HEK293 (cell line): ENCODE results near the gene CALHM1.

Experiments
- FEZF1 ChIP-seq: fragments of 450-650 bp; formaldehyde crosslinking; IDR thresholded peaks from 2 replicates; pipeline ENCODE4 v1.5.1; 2016; ENCODE audit warnings: missing biosample characterization, missing genetic modification characterization
- HOXC10 ChIP-seq: sonication (generic); formaldehyde crosslinking; IDR thresholded peaks from 2 replicates; pipeline ENCODE4 v1.8.1; 2023; ENCODE audit warnings: mild to moderate bottlenecking, missing genetic modification reagents
- HOXD13 ChIP-seq: sonication (generic); formaldehyde crosslinking; IDR thresholded peaks from 2 replicates; pipeline ENCODE4 v1.8.0; 2022; ENCODE audit warnings: missing genetic modification reagents, borderline replicate concordance
- YY2 ChIP-seq: fragments of 450-650 bp; formaldehyde crosslinking; IDR thresholded peaks from 2 replicates; pipeline ENCODE4 v1.5.1; 2016; ENCODE audit warnings: missing biosample characterization, missing genetic modification characterization
- ZBTB21 ChIP-seq: fragments of 450-650 bp; formaldehyde crosslinking; IDR thresholded peaks from 2 replicates; pipeline ENCODE4 v1.5.1; 2017; ENCODE audit warnings: missing biosample characterization, missing genetic modification characterization
- ZNF121 ChIP-seq: fragments of 450-650 bp; formaldehyde crosslinking; IDR thresholded peaks from 2 replicates; pipeline ENCODE4 v1.5.1; 2016; ENCODE audit warnings: missing biosample characterization, missing genetic modification characterization
- ZNF132 ChIP-seq: fragments of 450-650 bp; formaldehyde crosslinking; IDR thresholded peaks from 2 replicates; pipeline ENCODE4 v1.5.1; 2017; ENCODE audit warnings: missing biosample characterization, missing genetic modification characterization, borderline replicate concordance
- ZNF202 ChIP-seq: fragments of 450-650 bp; formaldehyde crosslinking; IDR thresholded peaks from 2 replicates; pipeline ENCODE4 v1.5.1; 2016; ENCODE audit warnings: missing biosample characterization, missing genetic modification characterization, borderline replicate concordance
- ZNF266 ChIP-seq: fragments of 450-650 bp; formaldehyde crosslinking; IDR thresholded peaks from 2 replicates; pipeline ENCODE4 v1.5.1; 2016; ENCODE audit warnings: missing biosample characterization, missing genetic modification characterization, low read depth
- ZNF335 ChIP-seq: fragments of 450-650 bp; formaldehyde crosslinking; conservative IDR thresholded peaks from 2 replicates; pipeline ENCODE4 v1.5.1; 2016; ENCODE audit warnings: missing biosample characterization, missing genetic modification characterization
- ZNF558 ChIP-seq: fragments of 450-650 bp; formaldehyde crosslinking; IDR thresholded peaks from 2 replicates; pipeline ENCODE4 v1.5.1; 2016; ENCODE audit warnings: missing biosample characterization, missing genetic modification characterization
- ZNF629 ChIP-seq: fragments of 450-650 bp; formaldehyde crosslinking; IDR thresholded peaks from 2 replicates; pipeline ENCODE4 v1.5.1; 2017; ENCODE audit warnings: missing biosample characterization, missing genetic modification characterization
- ZNF777 ChIP-seq: fragments of 450-650 bp; formaldehyde crosslinking; IDR thresholded peaks from 2 replicates; pipeline ENCODE4 v1.5.1; 2017; ENCODE audit warnings: missing biosample characterization, missing genetic modification characterization, borderline replicate concordance
- TF ChIP-seq, protein P1 (sequence below): fragments of 450-650 bp; formaldehyde crosslinking; optimal IDR thresholded peaks from 2 replicates; pipeline ENCODE3; 2016; ENCODE audit warnings: missing biosample characterization, mild to moderate bottlenecking, missing genetic modification characterization
- TF ChIP-seq, protein P2 (sequence below): fragments of 450-650 bp; formaldehyde crosslinking; IDR thresholded peaks from 2 replicates; pipeline ENCODE4 v1.5.1; 2016; ENCODE audit warnings: missing biosample characterization, missing genetic modification characterization, borderline replicate concordance
- TF ChIP-seq, protein P3 (sequence below): fragments of 450-650 bp; formaldehyde crosslinking; IDR thresholded peaks from 2 replicates; pipeline ENCODE4 v1.5.1; 2016; ENCODE audit warnings: missing biosample characterization, missing genetic modification characterization
- TF ChIP-seq, protein P4 (sequence below): fragments of 450-650 bp; formaldehyde crosslinking; IDR thresholded peaks from 2 replicates; pipeline ENCODE4 v1.5.1; 2017; ENCODE audit warnings: missing biosample characterization, missing genetic modification characterization
- TF ChIP-seq, protein P5 (sequence below): fragments of 450-650 bp; formaldehyde crosslinking; IDR thresholded peaks from 2 replicates; pipeline ENCODE4 v1.5.1; 2017; ENCODE audit warnings: missing biosample characterization, missing genetic modification characterization
- TF ChIP-seq, protein P6 (sequence below): fragments of 450-650 bp; formaldehyde crosslinking; IDR thresholded peaks from 2 replicates; pipeline ENCODE4 v1.5.1; 2016; ENCODE audit warnings: missing biosample characterization, missing genetic modification characterization
- TF ChIP-seq, protein P7 (sequence below): fragments of 450-650 bp; formaldehyde crosslinking; IDR thresholded peaks from 2 replicates; pipeline ENCODE4 v1.5.1; 2016; ENCODE audit warnings: missing biosample characterization, missing genetic modification characterization
- TF ChIP-seq, protein P8 (sequence below): fragments of 450-650 bp; formaldehyde crosslinking; IDR thresholded peaks from 2 replicates; pipeline ENCODE4 v1.5.1; 2016; ENCODE audit warnings: missing biosample characterization, missing genetic modification characterization

Gene CALHM1

DNA sequence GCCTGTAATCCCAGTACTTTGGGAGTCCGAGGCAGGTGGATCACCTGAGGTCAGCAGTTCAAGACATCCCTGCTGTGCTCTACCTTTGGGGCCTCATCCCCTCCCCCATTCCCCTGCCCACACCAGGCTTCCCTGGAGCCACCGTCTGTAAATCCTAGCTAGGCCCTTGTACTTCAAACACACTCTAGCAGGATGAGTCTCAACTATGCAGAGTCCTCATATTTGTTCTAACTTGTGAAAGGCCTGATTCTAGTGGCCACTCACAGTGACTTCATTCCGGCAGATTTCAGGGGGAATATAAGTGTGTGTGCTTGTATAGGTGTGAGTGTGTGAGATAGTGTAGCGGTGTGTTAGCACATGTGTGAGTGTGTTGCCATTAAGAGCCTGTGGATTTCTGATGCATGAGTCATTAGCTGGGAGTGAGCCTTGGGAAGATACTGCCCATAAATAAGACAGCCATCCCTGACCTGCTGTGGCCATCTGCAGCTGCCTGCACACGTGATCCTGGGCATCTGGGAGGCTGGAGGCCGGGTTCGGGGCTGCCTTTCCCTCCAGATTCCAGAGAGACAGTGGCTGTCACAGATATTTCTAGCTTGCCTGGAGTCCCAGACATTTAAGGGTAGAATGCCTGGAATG is 33.1 kb upstream of the CALHM1 start (continued):
- 0 out of 2 replicates have a peak, but pooled peaks have one; percentile 47 for TF ChIP-seq HOXD13
- TF ChIP-seq ZNF558 (tag by site-specific recombination) = 0 out of 2 replicates have a peak, but pooled peaks have one; percentile 33
- TF ChIP-seq, protein P1, sequence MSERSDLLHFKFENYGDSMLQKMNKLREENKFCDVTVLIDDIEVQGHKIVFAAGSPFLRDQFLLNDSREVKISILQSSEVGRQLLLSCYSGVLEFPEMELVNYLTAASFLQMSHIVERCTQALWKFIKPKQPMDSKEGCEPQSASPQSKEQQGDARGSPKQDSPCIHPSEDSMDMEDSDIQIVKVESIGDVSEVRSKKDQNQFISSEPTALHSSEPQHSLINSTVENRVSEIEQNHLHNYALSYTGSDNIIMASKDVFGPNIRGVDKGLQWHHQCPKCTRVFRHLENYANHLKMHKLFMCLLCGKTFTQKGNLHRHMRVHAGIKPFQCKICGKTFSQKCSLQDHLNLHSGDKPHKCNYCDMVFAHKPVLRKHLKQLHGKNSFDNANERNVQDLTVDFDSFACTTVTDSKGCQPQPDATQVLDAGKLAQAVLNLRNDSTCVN = peak; percentile 26
- peak; percentile 63 for TF ChIP-seq ZNF629 (tag by site-specific recombination)
- TF ChIP-seq ZNF266 = no peak
- TF ChIP-seq, protein P2, sequence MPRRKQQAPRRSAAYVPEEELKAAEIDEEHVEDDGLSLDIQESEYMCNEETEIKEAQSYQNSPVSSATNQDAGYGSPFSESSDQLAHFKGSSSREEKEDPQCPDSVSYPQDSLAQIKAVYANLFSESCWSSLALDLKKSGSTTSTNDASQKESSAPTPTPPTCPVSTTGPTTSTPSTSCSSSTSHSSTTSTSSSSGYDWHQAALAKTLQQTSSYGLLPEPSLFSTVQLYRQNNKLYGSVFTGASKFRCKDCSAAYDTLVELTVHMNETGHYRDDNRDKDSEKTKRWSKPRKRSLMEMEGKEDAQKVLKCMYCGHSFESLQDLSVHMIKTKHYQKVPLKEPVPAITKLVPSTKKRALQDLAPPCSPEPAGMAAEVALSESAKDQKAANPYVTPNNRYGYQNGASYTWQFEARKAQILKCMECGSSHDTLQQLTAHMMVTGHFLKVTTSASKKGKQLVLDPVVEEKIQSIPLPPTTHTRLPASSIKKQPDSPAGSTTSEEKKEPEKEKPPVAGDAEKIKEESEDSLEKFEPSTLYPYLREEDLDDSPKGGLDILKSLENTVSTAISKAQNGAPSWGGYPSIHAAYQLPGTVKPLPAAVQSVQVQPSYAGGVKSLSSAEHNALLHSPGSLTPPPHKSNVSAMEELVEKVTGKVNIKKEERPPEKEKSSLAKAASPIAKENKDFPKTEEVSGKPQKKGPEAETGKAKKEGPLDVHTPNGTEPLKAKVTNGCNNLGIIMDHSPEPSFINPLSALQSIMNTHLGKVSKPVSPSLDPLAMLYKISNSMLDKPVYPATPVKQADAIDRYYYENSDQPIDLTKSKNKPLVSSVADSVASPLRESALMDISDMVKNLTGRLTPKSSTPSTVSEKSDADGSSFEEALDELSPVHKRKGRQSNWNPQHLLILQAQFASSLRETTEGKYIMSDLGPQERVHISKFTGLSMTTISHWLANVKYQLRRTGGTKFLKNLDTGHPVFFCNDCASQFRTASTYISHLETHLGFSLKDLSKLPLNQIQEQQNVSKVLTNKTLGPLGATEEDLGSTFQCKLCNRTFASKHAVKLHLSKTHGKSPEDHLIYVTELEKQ (tag by site-specific recombination) = peak; percentile 53; the same call in 1 of the 2 replicates
- TF ChIP-seq ZNF132 (tag by site-specific recombination) = no peak
- TF ChIP-seq, protein P3, sequence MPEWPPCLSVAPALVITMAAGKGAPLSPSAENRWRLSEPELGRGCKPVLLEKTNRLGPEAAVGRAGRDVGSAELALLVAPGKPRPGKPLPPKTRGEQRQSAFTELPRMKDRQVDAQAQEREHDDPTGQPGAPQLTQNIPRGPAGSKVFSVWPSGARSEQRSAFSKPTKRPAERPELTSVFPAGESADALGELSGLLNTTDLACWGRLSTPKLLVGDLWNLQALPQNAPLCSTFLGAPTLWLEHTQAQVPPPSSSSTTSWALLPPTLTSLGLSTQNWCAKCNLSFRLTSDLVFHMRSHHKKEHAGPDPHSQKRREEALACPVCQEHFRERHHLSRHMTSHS = no peak
- peak; percentile 65; the same call in 1 of the 2 replicates for TF ChIP-seq YY2 (tag by site-specific recombination)
- TF ChIP-seq, protein P4, sequence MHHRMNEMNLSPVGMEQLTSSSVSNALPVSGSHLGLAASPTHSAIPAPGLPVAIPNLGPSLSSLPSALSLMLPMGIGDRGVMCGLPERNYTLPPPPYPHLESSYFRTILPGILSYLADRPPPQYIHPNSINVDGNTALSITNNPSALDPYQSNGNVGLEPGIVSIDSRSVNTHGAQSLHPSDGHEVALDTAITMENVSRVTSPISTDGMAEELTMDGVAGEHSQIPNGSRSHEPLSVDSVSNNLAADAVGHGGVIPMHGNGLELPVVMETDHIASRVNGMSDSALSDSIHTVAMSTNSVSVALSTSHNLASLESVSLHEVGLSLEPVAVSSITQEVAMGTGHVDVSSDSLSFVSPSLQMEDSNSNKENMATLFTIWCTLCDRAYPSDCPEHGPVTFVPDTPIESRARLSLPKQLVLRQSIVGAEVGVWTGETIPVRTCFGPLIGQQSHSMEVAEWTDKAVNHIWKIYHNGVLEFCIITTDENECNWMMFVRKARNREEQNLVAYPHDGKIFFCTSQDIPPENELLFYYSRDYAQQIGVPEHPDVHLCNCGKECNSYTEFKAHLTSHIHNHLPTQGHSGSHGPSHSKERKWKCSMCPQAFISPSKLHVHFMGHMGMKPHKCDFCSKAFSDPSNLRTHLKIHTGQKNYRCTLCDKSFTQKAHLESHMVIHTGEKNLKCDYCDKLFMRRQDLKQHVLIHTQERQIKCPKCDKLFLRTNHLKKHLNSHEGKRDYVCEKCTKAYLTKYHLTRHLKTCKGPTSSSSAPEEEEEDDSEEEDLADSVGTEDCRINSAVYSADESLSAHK = 0 out of 2 replicates have a peak, but pooled peaks have one; percentile 15
- no peak for TF ChIP-seq HOXC10 (CRISPR knock-in tag)
- TF ChIP-seq, protein P5, sequence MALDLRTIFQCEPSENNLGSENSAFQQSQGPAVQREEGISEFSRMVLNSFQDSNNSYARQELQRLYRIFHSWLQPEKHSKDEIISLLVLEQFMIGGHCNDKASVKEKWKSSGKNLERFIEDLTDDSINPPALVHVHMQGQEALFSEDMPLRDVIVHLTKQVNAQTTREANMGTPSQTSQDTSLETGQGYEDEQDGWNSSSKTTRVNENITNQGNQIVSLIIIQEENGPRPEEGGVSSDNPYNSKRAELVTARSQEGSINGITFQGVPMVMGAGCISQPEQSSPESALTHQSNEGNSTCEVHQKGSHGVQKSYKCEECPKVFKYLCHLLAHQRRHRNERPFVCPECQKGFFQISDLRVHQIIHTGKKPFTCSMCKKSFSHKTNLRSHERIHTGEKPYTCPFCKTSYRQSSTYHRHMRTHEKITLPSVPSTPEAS (tag by site-specific recombination) = peak; percentile 67
- peak; percentile 23; the same call in 1 of the 2 replicates for TF ChIP-seq FEZF1 (tag by site-specific recombination)
- TF ChIP-seq, protein P6, sequence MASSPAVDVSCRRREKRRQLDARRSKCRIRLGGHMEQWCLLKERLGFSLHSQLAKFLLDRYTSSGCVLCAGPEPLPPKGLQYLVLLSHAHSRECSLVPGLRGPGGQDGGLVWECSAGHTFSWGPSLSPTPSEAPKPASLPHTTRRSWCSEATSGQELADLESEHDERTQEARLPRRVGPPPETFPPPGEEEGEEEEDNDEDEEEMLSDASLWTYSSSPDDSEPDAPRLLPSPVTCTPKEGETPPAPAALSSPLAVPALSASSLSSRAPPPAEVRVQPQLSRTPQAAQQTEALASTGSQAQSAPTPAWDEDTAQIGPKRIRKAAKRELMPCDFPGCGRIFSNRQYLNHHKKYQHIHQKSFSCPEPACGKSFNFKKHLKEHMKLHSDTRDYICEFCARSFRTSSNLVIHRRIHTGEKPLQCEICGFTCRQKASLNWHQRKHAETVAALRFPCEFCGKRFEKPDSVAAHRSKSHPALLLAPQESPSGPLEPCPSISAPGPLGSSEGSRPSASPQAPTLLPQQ (tag by site-specific recombination) = peak; percentile 72; the same call in 1 of the 2 replicates
- TF ChIP-seq ZNF121 (tag by site-specific recombination) = no peak
- peak; percentile 62 for TF ChIP-seq ZNF335 (tag by site-specific recombination)
- TF ChIP-seq, protein P7, sequence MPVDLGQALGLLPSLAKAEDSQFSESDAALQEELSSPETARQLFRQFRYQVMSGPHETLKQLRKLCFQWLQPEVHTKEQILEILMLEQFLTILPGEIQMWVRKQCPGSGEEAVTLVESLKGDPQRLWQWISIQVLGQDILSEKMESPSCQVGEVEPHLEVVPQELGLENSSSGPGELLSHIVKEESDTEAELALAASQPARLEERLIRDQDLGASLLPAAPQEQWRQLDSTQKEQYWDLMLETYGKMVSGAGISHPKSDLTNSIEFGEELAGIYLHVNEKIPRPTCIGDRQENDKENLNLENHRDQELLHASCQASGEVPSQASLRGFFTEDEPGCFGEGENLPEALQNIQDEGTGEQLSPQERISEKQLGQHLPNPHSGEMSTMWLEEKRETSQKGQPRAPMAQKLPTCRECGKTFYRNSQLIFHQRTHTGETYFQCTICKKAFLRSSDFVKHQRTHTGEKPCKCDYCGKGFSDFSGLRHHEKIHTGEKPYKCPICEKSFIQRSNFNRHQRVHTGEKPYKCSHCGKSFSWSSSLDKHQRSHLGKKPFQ = peak; percentile 64; the same call in 1 of the 2 replicates
- TF ChIP-seq ZNF202 (tag by site-specific recombination) = no peak
- peak; percentile 65; the same call in 1 of the 2 replicates for TF ChIP-seq ZBTB21 (tag by site-specific recombination)
- TF ChIP-seq ZNF777 = no peak
- TF ChIP-seq, protein P8, sequence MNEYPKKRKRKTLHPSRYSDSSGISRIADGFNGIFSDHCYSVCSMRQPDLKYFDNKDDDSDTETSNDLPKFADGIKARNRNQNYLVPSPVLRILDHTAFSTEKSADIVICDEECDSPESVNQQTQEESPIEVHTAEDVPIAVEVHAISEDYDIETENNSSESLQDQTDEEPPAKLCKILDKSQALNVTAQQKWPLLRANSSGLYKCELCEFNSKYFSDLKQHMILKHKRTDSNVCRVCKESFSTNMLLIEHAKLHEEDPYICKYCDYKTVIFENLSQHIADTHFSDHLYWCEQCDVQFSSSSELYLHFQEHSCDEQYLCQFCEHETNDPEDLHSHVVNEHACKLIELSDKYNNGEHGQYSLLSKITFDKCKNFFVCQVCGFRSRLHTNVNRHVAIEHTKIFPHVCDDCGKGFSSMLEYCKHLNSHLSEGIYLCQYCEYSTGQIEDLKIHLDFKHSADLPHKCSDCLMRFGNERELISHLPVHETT (tag by site-specific recombination) = peak; percentile 73; the same call in 1 of the 2 replicates
